Kidney epithelial cell (primary cell): ENCODE data around the gene ARHGEF17. TPM values are rescaled to one million over a fixed set of nuclear protein-coding genes. Genes with fewer than 3 reads are reported as not detected.
A peak's percentile ranks its signal among the peaks of the same experiment; 100 is the strongest.

Experiments
- DNase-seq: peaks from one replicate; pipeline ENCODE4 v3.0.0-alpha.2; 2010; ENCODE audit warnings: low read depth
- H3K27me3 ChIP-seq: 2 replicates; pipeline ENCODE4 v1.6.0; 2011; ENCODE audit warnings: low read length; ENCODE audit not compliant: control insufficient read depth, insufficient read depth
- H3K36me3 ChIP-seq: 2 replicates; pipeline ENCODE4 v1.5.1; 2011; ENCODE audit warnings: low read length; ENCODE audit not compliant: control insufficient read depth, insufficient read depth
- H3K4me3 ChIP-seq: 2 replicates; pipeline ENCODE4 v1.5.1; 2011; ENCODE audit warnings: low read depth, mild to moderate bottlenecking, control low read depth, low read length
- total RNA-seq: library from RNA; depleted of rRNA; stranded (reverse); fragments of >200 nt; gene quantifications from 2 replicates; pipeline ENCODE4 v1.2.3, GENCODE V29; 2015
- TF ChIP-seq, protein P1 (sequence below): IDR thresholded peaks from 2 replicates; pipeline ENCODE4 v1.5.1; 2011; ENCODE audit warnings: mild to moderate bottlenecking, moderate library complexity, low read length, control low read depth, inconsistent platforms; ENCODE audit not compliant: insufficient read depth, poor library complexity, severe bottlenecking

Gene ARHGEF17
- total RNA-seq, 1 donor from 2014 or later, result 25.5 TPM

- peak; percentile 65 for DNase-seq
- no peaks in the 10 kb centered on the region for H3K27me3 ChIP-seq
- no peaks in the 10 kb centered on the region for H3K36me3 ChIP-seq
- TF ChIP-seq, protein P1, sequence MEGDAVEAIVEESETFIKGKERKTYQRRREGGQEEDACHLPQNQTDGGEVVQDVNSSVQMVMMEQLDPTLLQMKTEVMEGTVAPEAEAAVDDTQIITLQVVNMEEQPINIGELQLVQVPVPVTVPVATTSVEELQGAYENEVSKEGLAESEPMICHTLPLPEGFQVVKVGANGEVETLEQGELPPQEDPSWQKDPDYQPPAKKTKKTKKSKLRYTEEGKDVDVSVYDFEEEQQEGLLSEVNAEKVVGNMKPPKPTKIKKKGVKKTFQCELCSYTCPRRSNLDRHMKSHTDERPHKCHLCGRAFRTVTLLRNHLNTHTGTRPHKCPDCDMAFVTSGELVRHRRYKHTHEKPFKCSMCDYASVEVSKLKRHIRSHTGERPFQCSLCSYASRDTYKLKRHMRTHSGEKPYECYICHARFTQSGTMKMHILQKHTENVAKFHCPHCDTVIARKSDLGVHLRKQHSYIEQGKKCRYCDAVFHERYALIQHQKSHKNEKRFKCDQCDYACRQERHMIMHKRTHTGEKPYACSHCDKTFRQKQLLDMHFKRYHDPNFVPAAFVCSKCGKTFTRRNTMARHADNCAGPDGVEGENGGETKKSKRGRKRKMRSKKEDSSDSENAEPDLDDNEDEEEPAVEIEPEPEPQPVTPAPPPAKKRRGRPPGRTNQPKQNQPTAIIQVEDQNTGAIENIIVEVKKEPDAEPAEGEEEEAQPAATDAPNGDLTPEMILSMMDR, result peak; percentile 97
- H3K4me3 ChIP-seq, result no peak overlapping the region
Measured at GRCh38 chr11:73288873-73289707, 19.0 kb upstream of the ARHGEF17 start.

DNA sequence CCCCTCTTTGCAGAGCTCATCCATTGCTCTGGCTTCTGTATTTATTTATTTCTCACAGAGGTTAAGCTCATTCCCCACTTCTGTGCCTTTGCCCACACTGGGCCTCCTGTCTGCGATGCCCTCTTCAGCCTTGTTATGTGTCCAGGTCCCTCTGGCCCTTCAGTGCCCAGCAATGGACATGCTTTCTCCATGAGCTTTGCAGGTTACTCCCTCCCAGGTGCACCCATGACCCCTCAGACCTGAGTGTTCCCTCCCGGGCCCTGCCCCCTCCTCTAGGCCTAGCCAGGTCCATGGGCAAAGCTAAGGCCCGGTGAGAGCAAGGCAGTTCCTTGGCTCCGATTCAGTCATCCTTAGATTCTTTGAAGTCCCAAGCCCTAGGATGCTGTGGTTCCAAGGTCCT lies 17.5 kb upstream of the ARHGEF17 start:
- H3K36me3 ChIP-seq, result no peaks in the 10 kb centered on the region
- H3K4me3 ChIP-seq, result no peak overlapping the region
- no peaks in the 10 kb centered on the region for H3K27me3 ChIP-seq
- TF ChIP-seq, protein P1, result no peak
- DNase-seq, result no peak

GRCh38 chr11:73291196-73291595 lies 16.9 kb upstream of the ARHGEF17 start:
- DNase-seq, result no peak
- H3K36me3 ChIP-seq, result no peaks in the 10 kb centered on the region
- TF ChIP-seq, protein P1, result no peak
- H3K4me3 ChIP-seq, result no peak overlapping the region
- H3K27me3 ChIP-seq, result no peaks in the 10 kb centered on the region

DNA sequence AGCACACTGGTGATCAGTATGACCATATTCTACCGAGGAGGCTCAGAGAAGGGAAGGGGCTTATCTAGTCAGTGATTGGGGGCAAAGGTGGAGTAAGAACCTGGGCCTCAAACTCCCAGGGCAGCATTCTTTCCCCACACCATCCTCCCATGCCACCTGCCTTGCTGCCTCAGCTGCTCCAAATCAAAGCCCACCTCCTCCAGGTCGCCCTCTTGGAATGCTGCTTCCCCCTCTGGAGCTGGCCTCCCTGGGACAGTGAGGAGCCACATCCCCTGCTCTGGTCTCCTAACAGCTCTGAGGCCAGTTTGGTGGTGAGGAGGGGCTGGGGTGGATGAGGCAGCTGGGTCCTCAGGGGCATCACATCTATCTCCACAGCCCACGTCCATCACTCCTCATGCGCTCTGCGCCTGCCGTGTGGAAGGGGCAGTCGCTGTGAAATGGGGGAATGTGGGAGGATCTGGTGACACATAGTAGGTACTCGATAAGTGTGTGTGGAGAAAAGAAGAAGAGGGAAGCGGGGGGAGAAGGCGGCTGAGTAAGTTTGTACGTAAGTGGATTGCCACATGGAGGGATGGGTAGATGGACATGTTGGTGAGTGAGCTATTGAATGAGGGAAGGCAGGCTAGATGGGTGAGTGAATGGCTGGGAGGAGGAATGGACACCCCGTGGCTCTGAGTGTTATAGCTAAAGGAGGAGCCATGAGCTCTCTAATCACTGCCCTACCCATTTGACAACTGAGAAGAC lies 16.1 kb upstream of the ARHGEF17 start:
- H3K36me3 ChIP-seq, result no peaks in the 10 kb centered on the region
- H3K4me3 ChIP-seq, result no peak overlapping the region
- TF ChIP-seq, protein P1, result no peak
- no peaks in the 10 kb centered on the region for H3K27me3 ChIP-seq
- no peak for DNase-seq

DNA sequence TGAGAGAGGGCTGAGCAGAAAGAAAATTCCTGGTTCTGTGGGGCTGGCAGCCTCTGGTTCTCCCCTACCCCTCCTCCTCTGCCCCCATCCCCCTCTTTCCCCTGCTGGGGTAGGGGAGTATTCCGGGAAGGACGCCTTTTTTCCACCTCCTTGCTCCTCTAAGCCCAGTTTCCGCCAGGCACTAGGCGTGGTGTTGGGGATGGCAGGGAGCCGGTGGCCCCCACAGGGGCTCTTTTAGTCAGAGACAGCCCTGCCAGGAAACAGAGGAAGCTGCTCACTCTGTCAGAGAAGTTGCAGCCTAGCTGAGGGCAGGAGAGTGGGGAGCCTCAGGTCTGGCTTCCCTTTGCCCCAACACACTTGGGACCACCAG lies 15.6 kb upstream of the ARHGEF17 start:
- TF ChIP-seq, protein P1, result no peak
- no peaks in the 10 kb centered on the region for H3K27me3 ChIP-seq
- no peaks in the 10 kb centered on the region for H3K36me3 ChIP-seq
- no peak overlapping the region for H3K4me3 ChIP-seq
- no peak for DNase-seq
